ENCODE data around the gene FOXO1.

DNA sequence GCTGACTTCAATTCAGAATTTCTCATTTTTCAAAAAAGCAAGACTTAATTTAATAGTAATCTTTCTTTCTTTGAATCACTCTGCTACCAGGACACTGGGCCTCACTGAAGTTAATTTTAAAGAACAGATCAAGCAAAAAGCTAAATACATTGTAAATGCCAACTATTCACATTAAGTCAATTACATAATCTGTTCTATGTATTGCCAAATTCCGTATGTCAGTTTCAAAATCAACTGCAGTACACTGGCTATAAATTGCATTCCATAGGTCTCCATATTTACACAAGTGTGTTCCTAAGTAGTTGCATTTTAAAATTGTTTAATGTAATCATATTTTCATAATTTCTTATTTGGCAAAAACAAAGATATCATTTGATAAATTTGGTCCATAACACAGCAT, 10.1 kb downstream of the FOXO1 start:
- TF ChIP-seq MYC (IDR thresholded peaks at IDR 0.05; ENCODE audit: low read depth, low read length) (no peak), POLR2A (IDR thresholded peaks at IDR 0.05; ENCODE audit: extremely low read depth, insufficient read length) (no peak)
- TF ChIP-seq, protein P1, sequence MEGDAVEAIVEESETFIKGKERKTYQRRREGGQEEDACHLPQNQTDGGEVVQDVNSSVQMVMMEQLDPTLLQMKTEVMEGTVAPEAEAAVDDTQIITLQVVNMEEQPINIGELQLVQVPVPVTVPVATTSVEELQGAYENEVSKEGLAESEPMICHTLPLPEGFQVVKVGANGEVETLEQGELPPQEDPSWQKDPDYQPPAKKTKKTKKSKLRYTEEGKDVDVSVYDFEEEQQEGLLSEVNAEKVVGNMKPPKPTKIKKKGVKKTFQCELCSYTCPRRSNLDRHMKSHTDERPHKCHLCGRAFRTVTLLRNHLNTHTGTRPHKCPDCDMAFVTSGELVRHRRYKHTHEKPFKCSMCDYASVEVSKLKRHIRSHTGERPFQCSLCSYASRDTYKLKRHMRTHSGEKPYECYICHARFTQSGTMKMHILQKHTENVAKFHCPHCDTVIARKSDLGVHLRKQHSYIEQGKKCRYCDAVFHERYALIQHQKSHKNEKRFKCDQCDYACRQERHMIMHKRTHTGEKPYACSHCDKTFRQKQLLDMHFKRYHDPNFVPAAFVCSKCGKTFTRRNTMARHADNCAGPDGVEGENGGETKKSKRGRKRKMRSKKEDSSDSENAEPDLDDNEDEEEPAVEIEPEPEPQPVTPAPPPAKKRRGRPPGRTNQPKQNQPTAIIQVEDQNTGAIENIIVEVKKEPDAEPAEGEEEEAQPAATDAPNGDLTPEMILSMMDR (IDR thresholded peaks at IDR 0.05; ENCODE audit: low read depth, low read length): no peak
